ENCODE data around the gene SUN2.
A peak's percentile ranks its signal among the peaks of the same experiment; 100 is the strongest.
"Not testable (repeated sequence)": the region's sequence is repeated elsewhere in the genome, so short reads cannot be mapped to it uniquely, and the experiment has no call there.

The SUN2 gene

GRCh38 chr22:38755911-38756532 lies at the start of gene SUN2:
Gene SUN2, minus strand, starts transcription at chr22:38755998. Its CDS starts 3,370 bp downstream, at chr22:38752628.
- DNase-seq (ENCODE audit: low read depth) = no peak

GRCh38 chr22:38805041-38805593 lies 49.3 kb upstream of the SUN2 start:
- not testable (repeated sequence) for DNase-seq (ENCODE audit: low read depth)

- DNase-seq (ENCODE audit: low read depth) = peak; percentile 89
These were observed 46.9 kb upstream of the SUN2 start for GRCh38 chr22:38802671-38803121.

GRCh38 chr22:38799265-38800002 lies 43.6 kb upstream of the SUN2 start:
- DNase-seq (ENCODE audit: low read depth) = peak; percentile 78

- no peak for DNase-seq (ENCODE audit: low read depth)
These were observed 42.7 kb upstream of the SUN2 start for GRCh38 chr22:38798496-38798895.

GRCh38 chr22:38796262-38796957 lies 40.6 kb upstream of the SUN2 start:
- DNase-seq (ENCODE audit: low read depth) = no peak

GRCh38 chr22:38795569-38795968 lies 39.8 kb upstream of the SUN2 start:
- no peak for DNase-seq (ENCODE audit: low read depth)

GRCh38 chr22:38793721-38794466 lies 38.1 kb upstream of the SUN2 start, which contains the start of gene DNAL4:
Gene DNAL4, minus strand, starts transcription at chr22:38794143. Its CDS starts 11,412 bp downstream, at chr22:38782731.
- peak; percentile 95 for DNase-seq (ENCODE audit: low read depth)

- DNase-seq (ENCODE audit: low read depth) = no peak
These were observed 37.5 kb upstream of the SUN2 start for GRCh38 chr22:38793317-38793716.

GRCh38 chr22:38792833-38793232 lies 37.0 kb upstream of the SUN2 start:
- no peak for DNase-seq (ENCODE audit: low read depth)

- DNase-seq (ENCODE audit: low read depth) = no peak
These were observed 33.8 kb upstream of the SUN2 start for GRCh38 chr22:38789606-38790005.

GRCh38 chr22:38788846-38789245 lies 33.0 kb upstream of the SUN2 start:
- DNase-seq (ENCODE audit: low read depth) = no peak

GRCh38 chr22:38788021-38788816 lies 32.4 kb upstream of the SUN2 start:
- DNase-seq (ENCODE audit: low read depth) = no peak

GRCh38 chr22:38786631-38787030 lies 30.8 kb upstream of the SUN2 start:
- DNase-seq (ENCODE audit: low read depth) = no peak

GRCh38 chr22:38784856-38785255 lies 29.1 kb upstream of the SUN2 start:
- no peak for DNase-seq (ENCODE audit: low read depth)

- DNase-seq (ENCODE audit: low read depth) = no peak
These were observed 28.2 kb upstream of the SUN2 start for GRCh38 chr22:38784035-38784434.

GRCh38 chr22:38783095-38783615 lies 27.4 kb upstream of the SUN2 start:
- no peak for DNase-seq (ENCODE audit: low read depth)

- no peak for DNase-seq (ENCODE audit: low read depth)
These were observed 26.8 kb upstream of the SUN2 start for GRCh38 chr22:38782402-38783094.

GRCh38 chr22:38781033-38781432 lies 25.2 kb upstream of the SUN2 start:
- DNase-seq (ENCODE audit: low read depth) = no peak

- DNase-seq (ENCODE audit: low read depth) = no peak
These were observed 21.4 kb upstream of the SUN2 start for GRCh38 chr22:38777087-38777671.

Data from HS-5 (cell line).